ENCODE data around the gene HNRNPUL1.

- TF ChIP-seq CTCF (IDR thresholded peaks at IDR 0.05) = no peak
- TF ChIP-seq POLR2A (IDR thresholded peaks at IDR 0.05) = no peak
These were observed 616 bp downstream of the HNRNPUL1 start for GRCh38 chr19:41264581-41265394.
